ENCODE results near the gene ZNF205. TPM values are rescaled to one million over a fixed set of nuclear protein-coding genes. Genes with fewer than 3 reads are reported as not detected.

The ZNF205 gene
- total RNA-seq, 4 donors from 2014 or later, result 7.1 to 16.1 (median 9.7) TPM

GRCh38 chr16:3129137-3130131, 17.0 kb downstream of the ZNF205 start:
- TF ChIP-seq, protein P1, sequence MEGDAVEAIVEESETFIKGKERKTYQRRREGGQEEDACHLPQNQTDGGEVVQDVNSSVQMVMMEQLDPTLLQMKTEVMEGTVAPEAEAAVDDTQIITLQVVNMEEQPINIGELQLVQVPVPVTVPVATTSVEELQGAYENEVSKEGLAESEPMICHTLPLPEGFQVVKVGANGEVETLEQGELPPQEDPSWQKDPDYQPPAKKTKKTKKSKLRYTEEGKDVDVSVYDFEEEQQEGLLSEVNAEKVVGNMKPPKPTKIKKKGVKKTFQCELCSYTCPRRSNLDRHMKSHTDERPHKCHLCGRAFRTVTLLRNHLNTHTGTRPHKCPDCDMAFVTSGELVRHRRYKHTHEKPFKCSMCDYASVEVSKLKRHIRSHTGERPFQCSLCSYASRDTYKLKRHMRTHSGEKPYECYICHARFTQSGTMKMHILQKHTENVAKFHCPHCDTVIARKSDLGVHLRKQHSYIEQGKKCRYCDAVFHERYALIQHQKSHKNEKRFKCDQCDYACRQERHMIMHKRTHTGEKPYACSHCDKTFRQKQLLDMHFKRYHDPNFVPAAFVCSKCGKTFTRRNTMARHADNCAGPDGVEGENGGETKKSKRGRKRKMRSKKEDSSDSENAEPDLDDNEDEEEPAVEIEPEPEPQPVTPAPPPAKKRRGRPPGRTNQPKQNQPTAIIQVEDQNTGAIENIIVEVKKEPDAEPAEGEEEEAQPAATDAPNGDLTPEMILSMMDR (IDR thresholded peaks at IDR 0.05), result peak in 1 of 3 donors; percentile 75
- DNase-seq (ENCODE audit: low spot score) (no peak), ATAC-seq (ENCODE audit: low FRiP score) (peak; percentile 72)

DNA sequence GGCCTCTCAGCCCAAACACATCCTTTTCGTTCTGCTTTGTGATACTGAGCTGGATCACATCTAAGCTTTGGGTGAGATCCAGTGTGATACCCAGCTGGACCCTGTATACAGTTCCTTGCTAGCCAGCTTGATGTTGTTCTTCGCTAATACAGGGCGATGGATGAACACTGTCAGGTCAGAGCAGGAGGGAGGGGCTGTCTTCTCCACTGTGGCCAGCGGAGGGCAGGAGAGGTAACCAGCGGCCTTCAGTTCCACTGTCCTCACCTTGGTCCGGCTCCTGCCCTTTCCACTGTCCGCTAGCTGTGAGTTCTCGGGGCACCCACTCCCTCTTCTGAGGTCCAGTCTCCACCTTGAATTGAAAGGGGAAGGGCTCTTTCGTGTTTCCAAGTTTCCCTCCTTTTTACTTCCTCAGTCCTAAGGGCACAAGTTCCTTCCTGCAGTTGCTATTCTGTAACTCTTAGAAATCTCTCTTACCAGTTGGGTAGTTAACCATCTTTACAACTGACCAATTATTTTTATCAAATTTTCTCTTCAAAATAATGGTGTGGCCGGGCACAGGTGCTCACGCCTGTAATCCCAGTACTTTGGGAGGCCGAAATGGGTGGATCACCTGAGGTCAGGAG, 19.5 kb downstream of the ZNF205 start:
- no peak for ATAC-seq (ENCODE audit: low FRiP score)
- DNase-seq (ENCODE audit: low spot score), result no peak
- TF ChIP-seq, protein P1 (IDR thresholded peaks at IDR 0.05), result no peak

DNA sequence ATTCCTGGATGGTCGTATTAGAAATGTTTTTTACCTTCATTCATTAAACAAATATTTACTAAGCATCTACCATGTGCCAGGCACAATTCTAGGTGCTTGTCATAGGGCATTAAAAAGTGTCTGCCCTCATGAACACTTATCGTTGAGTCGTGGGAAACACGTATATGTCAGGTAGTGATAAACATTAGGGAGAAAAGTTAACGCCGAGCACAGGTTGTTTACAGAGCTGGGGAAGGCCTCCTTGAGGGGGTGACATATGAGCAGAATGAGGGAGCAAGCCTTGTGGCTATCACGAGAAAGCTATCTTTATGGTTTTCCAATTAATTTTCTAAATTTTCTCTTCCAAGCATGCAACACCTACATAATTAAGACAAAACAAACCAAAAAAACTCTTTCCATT, 21.5 kb downstream of the ZNF205 start:
- TF ChIP-seq, protein P1 (IDR thresholded peaks at IDR 0.05), result no peak
- ATAC-seq (ENCODE audit: low FRiP score), result no peak
- DNase-seq (ENCODE audit: low spot score), result no peak

- TF ChIP-seq, protein P1 (IDR thresholded peaks at IDR 0.05), result no peak
- DNase-seq (ENCODE audit: low spot score) (peak; percentile 70), ATAC-seq (ENCODE audit: low FRiP score) (peak; percentile 95)
These were observed 22.1 kb downstream of the ZNF205 start, which contains the start of gene ZNF213 for GRCh38 chr16:3134338-3135125. Gene ZNF213 (plus strand): TSS chr16:3135029. CDS start chr16:3137281, 2,252 bp downstream.

DNA sequence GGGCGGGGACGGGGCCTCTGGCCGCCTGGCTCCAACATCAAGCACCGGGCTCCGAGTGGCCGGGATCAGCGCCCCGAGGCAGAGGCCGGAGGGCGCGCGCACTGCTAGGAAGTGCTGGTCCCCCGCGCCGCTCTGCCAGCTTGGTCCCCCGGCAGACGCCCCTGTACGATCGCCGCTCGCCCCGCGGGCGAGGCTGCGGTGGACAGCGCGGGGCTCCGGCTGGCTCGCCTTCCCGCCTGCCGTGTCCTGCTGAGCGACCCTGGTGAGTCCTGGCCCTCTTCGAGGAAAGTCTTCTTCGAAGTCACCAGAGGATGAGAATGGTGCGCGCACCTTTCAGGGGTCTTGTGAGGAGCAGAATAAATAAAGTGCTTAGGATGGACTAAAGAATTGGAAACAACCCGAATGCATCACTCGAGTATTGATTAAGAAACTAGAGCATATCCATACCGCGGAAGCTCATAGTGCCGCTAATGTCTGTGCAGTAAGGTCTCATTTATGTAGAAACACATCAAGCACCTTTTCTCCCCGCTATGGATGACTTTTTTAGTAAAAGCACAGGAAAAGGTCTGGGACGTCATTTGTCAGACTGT, 22.8 kb downstream of the ZNF205 start:
- DNase-seq (ENCODE audit: low spot score), result no peak
- ATAC-seq (ENCODE audit: low FRiP score), result peak; percentile 76
- TF ChIP-seq, protein P1 (IDR thresholded peaks at IDR 0.05), result no peak

DNA sequence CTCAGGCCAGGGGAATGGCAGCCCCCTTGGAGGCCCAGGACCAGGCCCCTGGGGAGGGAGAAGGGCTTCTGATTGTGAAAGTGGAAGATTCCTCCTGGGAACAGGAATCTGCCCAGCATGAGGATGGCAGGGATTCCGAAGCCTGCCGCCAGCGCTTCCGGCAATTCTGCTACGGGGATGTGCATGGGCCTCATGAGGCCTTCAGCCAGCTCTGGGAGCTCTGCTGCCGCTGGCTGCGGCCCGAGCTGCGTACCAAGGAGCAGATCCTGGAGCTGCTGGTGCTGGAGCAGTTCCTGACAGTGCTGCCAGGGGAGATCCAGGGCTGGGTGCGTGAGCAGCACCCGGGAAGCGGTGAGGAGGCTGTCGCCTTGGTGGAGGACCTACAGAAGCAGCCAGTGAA, 24.9 kb downstream of the ZNF205 start:
- TF ChIP-seq, protein P1 (IDR thresholded peaks at IDR 0.05), result no peak
- DNase-seq (ENCODE audit: low spot score), result no peak

More for the DNA sequence above, 24.9 kb downstream of the ZNF205 start:
- ATAC-seq (ENCODE audit: low FRiP score), result no peak

Data from omental fat pad (tissue), 4 donors.